ENCODE results near the gene ABHD12B. TPM values are rescaled to one million over a fixed set of nuclear protein-coding genes. Genes with fewer than 3 reads are reported as not detected.

ABHD12B gene
- total and polyA plus RNA-seq, 2 donors (not counting 3 experiments of a cell fraction or from before 2014, with no cell fraction given), result not detected

DNA sequence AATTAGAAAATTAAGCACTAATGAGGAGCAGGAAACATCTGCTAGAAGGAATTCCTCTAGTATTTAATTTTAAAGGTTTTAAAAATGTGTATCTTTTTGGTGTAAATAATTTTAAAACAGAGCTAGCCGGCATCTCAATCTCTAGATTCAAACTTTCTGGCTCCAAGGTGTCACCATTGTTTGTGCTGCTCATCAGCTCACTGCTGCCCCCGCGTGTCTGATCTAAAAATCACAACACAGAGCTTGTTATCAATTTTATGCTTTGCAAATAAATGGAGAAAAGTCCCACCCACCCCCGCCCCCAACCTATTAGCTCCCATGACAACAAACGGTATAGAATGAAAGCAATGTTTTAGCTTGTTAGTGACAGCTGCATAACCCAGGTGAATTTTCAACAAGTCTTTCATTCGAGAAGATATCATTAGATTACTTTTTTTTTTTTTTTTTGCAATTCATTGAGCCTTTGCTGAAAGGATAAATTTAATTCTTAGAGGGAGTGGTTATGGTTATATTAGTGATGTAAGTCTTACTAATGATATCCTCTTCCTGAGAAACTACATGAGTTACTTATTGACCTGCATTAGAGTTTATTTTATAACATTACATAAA, 11.3 kb upstream of the ABHD12B start:
- no peaks in the 10 kb centered on the region for H3K36me3 ChIP-seq (ENCODE audit: control insufficient read depth in 2 of 2, extremely low read depth in 1 of 2, insufficient read depth in 2 of 2, low read length in 2 of 2)
- H3K27ac ChIP-seq (ENCODE audit: insufficient read depth, low read depth, low read length), result peak overlapping the region; percentile 78
- H3K27me3 ChIP-seq (ENCODE audit: control insufficient read depth in 2 of 2, insufficient read depth in 2 of 2, low read length in 2 of 2), result peaks cover 0 to 2% of the 10 kb centered on the region in 2 experiments
- H3K9me3 ChIP-seq (replicated peaks; ENCODE audit: control insufficient read depth, insufficient read depth, low read length), result no peaks in the 10 kb centered on the region
- H3K79me2 ChIP-seq (ENCODE audit: control insufficient read depth, insufficient read depth, low read length), result no peaks in the 10 kb centered on the region
- H3K4me3 ChIP-seq (replicated peaks in 1 of 3; ENCODE audit: insufficient read depth in 1 of 3, low read depth in 1 of 3, low read length in 3 of 3), result peak overlapping the region; percentile 49 to 72 (median 65)
- dilution Hi-C loops (cut with MboI; ENCODE audit: extremely low pct_ligation_motif_present, low sequenced_read_pairs), result no loop called here
- no TSS peak for BruUV-seq (replicated peaks)
- H3K4me2 ChIP-seq (ENCODE audit: insufficient read depth, low read length), result peak overlapping the region; percentile 97
- ChIA-PET POLR2A (interaction anchor here (0.7 to 1.5 kb wide), 4 partner anchors 31 to 549 kb away, joined by 3 to 6 read pairs (median 4); partner anchors contain the start of genes DMAC2L, L2HGDH and SAV1), CTCF (interaction anchor here (0.6 to 4.9 kb wide), 77 partner anchors 8 to 919 kb away, joined by 3 to 140 read pairs (median 6); partner anchors contain the start of genes ABHD12B, ATL1 and NIN)
- H3K9ac ChIP-seq (replicated peaks; ENCODE audit: extremely low read depth, insufficient read depth, low read length), result peak overlapping the region; percentile 92
- peak; percentile 94 for FAIRE-seq
- no peaks in the 10 kb centered on the region for H3K9me1 ChIP-seq (replicated peaks; ENCODE audit: control insufficient read depth, extremely low read depth, insufficient read depth, low read length)
- H4K20me1 ChIP-seq (replicated peaks; ENCODE audit: control insufficient read depth, extremely low read depth, insufficient read depth, low read length), result no peaks in the 10 kb centered on the region
- DNase-seq (ENCODE audit: low read depth, low spot score), result peak; percentile 92
- TF ChIP-seq, protein P1, sequence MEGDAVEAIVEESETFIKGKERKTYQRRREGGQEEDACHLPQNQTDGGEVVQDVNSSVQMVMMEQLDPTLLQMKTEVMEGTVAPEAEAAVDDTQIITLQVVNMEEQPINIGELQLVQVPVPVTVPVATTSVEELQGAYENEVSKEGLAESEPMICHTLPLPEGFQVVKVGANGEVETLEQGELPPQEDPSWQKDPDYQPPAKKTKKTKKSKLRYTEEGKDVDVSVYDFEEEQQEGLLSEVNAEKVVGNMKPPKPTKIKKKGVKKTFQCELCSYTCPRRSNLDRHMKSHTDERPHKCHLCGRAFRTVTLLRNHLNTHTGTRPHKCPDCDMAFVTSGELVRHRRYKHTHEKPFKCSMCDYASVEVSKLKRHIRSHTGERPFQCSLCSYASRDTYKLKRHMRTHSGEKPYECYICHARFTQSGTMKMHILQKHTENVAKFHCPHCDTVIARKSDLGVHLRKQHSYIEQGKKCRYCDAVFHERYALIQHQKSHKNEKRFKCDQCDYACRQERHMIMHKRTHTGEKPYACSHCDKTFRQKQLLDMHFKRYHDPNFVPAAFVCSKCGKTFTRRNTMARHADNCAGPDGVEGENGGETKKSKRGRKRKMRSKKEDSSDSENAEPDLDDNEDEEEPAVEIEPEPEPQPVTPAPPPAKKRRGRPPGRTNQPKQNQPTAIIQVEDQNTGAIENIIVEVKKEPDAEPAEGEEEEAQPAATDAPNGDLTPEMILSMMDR (IDR thresholded peaks at IDR 0.05; ENCODE audit: extremely low read depth in 1 of 2, insufficient read depth in 1 of 2, low read depth in 1 of 2, low read length in 2 of 2), result peak; percentile 54 to 57
- TF ChIP-seq MYC (IDR thresholded peaks at IDR 0.05; ENCODE audit: low read depth, low read length) (no peak), POLR2A (IDR thresholded peaks at IDR 0.05; ENCODE audit: low read depth, low read length) (no peak)
- TF ChIP-seq, protein P2, sequence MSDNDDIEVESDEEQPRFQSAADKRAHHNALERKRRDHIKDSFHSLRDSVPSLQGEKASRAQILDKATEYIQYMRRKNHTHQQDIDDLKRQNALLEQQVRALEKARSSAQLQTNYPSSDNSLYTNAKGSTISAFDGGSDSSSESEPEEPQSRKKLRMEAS (IDR thresholded peaks at IDR 0.05; ENCODE audit: insufficient read depth, insufficient read length), result no peak
- intact Hi-C loops (cut with micrococcal nuclease), result loop anchor here (1.0 to 2.0 kb wide), 6 partner anchors 29 to 317 kb away; partner anchors contain the start of genes NIN and SAV1
- peak overlapping the region; percentile 94 for H2AFZ ChIP-seq (ENCODE audit: low read depth, low read length)
- H3K4me1 ChIP-seq (ENCODE audit: control insufficient read depth, extremely low read depth, insufficient read depth, low read length), result peaks cover 10% of the 10 kb centered on the region
